LoVo (cell line): ENCODE results near the gene ZNF396.

ENCODE experiments used
- DNase-seq: peaks from one replicate; pipeline ENCODE4 v3.0.0-alpha.2; 2016; ENCODE audit warnings: low spot score

The ZNF396 gene

DNA sequence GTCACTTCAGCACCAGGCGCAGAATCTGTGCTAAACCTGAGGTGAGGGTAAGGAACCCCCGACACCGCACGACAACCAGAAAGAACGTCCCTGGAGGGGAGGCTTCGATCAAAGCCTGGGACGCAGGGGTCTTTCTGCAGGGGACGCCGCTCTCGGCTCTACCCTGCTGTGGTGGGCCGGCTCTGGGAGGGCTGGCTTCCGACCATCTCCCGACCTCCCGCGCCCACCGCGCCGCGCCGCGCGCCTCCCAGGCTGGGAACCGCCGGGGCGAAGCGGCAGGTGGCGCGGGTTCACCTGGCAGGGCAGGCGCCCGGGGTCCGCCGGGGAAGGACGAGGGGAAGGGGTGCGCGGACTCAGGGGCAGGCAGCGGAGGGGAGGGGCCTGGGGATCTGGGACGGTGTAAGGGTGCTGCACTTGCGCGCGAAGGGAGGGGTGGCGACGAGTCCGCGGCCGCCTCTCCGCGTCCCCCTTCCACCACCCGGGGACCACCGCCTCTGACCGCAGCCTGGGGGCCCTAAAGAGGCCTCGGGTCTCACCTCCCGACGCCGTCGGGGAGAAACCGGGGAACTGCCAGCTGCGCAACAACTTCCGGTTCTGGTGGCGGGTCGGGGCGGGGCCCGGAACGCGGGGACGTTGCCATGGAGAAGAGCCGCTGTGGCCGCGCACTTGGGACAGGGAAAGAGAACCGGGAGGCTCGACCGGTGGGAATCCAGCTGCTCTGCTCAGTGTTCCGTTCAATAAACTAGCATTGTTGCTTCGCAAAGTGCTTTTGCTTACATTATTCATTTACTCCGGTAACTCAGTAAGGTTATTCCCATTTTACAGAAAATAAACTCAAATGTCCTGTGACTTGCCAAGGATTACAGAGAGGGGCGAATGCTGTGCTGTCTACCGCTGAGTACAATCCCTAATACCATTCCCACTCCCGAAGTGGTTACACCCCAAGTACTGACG is at the start of gene ZNF396:
ZNF396 (minus strand) TSS at position 596 of the 954 bp plus-strand sequence. CDS start 3,045 bp downstream, outside the sequence.
- peak; percentile 71 for DNase-seq

DNA sequence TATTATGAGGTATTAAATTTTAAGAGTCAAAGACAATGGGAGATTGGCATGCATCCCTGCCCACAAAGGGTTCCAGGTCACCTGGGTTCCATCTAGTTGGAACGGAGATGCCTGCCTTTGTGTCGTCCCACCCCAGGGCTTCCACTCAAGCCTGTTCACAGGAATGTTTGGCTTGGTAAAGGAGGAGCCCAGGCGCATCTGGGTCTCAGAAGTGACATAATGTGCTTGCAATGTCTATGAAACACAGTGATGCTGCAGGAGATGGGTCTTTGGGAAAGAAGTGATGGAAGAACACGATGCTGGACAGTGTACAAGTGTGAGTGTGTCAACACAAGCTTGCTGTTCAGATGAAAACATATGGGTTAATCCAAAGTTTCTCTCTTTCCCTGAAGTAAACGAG is 49.6 kb upstream of the ZNF396 start:
- DNase-seq: no peak

GRCh38 chr18:35424356-35424755 is 47.2 kb upstream of the ZNF396 start:
- no peak for DNase-seq

GRCh38 chr18:35422237-35422636 is 45.1 kb upstream of the ZNF396 start:
- no peak for DNase-seq

GRCh38 chr18:35418610-35419009 is 41.5 kb upstream of the ZNF396 start:
- DNase-seq: no peak

DNA sequence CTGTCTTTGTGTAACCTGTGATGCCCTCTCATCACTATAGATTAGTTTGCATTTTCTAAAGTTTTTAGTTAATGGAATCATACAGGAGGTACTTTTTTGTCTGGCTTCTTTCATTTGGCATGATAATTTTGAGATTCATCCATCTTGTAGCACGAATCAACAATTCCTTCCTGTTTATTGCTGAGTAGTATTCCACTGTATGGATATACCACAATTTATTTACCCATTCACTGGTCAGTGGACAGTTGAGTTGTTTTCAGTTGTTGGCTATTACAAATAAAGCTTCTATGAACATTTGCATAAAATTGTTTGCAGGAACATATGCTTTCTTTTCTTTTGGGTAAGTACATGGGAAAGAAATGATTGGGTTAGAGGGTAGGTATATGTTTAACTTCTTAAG is 40.1 kb upstream of the ZNF396 start:
- DNase-seq: no peak

DNA sequence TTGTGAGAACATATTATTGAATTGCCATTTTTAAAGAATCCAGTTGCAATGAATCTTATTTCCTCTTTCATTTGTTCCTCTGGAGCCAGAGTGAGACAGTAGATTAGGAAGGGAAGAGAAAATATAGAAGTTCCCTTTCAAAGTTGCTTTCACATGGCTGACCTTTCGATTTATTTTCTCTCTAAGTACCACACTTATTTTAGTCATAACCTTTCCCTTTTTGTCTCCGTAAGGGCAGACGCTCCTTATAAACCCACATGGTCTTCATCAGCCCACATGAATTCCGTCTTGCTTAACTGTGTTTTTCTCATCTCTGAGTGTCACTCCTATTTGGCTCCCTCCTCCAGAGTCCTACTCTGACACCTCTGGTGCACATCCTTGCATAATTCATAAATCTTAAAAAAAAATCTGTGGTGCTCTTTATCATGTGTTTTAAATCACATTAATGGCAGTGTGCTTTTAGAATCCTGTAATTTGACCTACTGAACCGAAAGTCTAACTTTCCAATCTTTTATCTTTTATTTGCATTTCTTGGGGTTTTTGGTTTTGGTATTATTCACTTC is 38.5 kb upstream of the ZNF396 start:
- DNase-seq: no peak

DNA sequence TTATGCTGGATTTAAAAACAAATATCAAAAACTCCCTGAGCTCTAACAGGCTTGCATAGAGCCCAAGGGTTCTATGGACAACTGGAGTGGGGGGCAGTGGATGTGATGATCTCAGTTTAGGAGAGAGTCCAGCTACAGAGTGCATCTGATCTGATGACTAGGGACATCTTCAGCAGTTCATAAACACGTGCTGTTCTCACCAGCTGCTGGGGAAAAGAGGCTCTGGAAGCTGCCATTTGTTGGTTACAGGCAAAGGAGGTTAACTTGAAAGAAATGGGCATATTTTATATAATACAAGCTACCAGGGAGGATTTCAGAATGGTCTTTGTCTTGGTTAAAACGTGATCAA is 36.0 kb upstream of the ZNF396 start:
- DNase-seq: no peak

DNA sequence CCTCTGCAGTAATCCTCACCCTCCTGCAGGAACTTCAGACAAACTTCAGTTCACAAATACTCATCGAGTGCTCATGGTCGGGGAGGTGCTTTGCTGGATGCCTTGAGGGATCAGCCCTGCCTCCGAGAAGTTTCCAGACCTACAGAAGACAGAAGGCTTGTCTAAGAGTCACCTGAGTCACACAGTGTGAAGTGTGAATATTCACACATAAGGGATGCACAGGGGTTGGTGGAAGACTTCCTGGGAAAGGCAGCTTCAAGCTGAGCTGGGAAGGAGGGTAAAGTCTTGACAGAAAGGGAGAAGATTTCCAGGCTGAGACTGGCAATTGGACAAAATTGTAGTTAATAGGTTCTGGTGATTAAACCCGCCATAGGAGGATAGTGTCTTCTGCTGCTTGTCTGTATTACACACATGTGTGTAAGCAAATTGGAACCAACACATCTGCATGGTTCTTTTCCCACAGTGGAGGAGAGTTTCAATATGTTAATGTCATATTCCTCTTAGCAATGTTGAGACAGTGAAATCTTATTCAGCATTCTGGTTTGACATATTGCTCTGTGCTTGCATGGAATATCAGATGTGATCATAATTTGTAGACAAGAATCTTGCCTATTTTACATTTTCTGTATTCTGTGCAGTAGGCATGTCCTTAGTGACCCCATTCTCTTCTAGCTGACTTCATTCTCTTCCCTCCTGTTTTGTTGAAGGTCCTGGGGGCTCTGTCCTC is 34.7 kb upstream of the ZNF396 start:
- no peak for DNase-seq

- DNase-seq: no peak
Measured at GRCh38 chr18:35410561-35410960, 33.4 kb upstream of the ZNF396 start.

DNA sequence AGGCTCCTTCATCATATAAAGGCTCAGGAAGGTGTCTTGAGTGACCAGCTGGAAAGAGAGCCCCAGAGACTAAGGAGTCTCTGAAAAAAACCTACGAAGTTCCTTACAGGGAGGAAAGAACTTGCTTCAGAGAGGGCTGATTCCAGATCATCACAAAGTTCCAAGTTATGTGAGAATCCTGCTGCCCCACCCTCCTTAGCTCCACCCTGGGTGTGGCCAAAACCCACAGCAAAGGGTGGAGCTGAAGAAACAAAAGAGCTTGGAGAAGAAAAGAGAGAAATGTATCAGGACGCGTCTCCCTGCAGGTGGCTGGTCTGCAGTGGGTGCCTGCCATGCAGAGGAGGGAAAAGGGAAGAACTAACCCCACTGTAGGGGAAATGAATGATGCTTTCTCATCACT is 32.8 kb upstream of the ZNF396 start:
- DNase-seq: peak; percentile 65

DNA sequence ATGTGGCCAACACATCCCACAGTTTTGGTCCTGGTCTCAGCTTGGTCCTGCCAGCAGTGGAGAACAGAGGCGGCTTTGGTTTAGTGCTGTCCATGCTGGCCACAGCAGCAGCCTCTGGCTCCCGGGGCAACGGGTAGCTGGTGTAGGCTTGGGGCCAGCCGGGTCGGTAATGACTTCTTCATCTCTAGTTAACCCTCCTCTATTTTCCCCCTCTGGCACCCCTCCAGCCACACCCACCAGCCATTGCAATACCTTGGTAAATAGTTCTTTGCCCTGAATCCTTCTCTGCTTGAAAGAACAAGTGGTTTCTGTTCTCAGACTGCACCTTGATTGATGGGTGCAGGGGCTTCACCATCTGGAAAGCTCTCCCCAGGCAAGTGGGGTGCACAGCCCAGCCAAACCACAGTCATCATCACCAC is 31.7 kb upstream of the ZNF396 start:
- peak; percentile 47 for DNase-seq

GRCh38 chr18:35407871-35408481 is 30.8 kb upstream of the ZNF396 start:
- peak; percentile 79 for DNase-seq

DNA sequence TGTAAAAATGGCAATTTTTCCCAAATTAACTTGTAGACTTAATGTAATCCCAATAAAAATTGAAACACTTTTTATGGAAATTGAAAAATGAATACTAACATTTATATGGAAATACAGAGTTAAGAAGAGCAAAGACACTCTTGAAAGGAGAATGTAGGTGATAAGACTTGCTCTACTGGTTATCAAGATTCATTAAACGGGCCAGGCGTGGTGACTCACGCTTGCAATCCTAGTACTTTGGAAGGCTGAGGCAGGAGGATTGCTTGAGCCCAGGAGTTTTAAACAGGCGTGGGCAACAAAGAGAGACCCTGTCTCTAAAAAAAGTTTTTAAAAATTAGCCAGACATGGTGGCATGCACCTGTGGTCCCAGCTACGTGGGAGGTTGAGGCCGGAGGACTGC is 29.5 kb upstream of the ZNF396 start:
- DNase-seq: peak; percentile 46

- no peak for DNase-seq
Measured at GRCh38 chr18:35397976-35398375, 20.8 kb upstream of the ZNF396 start.

DNA sequence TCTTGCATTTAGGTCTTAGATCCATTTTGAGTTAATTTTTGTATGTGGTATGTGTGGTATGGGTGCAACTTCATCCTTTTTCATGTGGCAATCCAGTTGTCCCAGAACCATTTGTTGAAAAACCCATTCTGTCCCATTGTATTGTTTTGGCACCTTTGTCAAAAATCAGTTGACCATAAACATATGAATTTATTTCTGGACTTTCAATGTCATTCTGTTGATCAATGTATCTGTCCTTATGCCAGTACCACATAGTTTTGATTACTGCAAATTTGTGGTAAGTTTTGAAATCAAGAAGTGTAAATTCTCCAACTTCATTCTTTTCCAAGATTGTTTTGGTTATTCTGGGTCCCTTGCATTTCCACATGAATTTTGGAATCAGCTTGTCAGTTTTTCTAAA is 16.6 kb upstream of the ZNF396 start:
- no peak for DNase-seq

GRCh38 chr18:35392375-35392774 is 15.2 kb upstream of the ZNF396 start:
- DNase-seq: no peak

DNA sequence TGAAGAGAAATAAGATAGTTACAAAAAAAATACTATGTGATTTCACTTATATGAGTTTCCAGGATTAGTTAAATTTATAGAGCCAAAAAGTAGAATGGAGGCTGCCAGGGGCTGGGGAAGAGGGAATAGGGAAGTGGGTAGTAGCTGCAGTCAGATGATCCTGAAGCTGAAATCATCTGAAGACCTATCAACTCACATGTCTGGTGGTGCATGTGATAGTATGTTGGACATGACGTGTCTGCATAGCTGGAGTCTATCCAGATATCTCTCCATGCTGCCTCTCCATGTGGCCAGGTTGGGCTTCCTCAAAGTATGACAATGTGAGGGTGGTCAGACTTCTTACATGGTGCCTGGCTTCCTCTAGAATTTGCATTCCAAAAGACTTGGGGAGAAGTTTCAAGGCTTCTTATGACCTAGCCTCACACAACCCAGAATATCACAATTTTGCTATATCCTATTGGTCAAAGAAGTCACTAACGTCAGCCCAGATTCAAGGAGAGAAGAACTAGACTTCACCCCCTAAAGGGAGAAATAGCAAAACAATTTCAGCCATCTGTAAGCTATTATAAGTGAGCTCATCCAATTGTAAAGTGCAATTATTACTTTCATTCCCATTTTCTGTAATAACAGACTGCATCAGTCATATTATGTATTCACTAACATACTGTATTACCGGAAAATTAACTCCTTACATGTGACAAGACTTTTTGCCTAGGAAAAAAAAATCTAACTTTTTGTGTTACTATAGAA is 14.0 kb upstream of the ZNF396 start:
- no peak for DNase-seq

- DNase-seq: no peak
Measured at GRCh38 chr18:35389095-35389618, 12.0 kb upstream of the ZNF396 start.

GRCh38 chr18:35387152-35387571 is 10.0 kb upstream of the ZNF396 start:
- peak; percentile 11 for DNase-seq

GRCh38 chr18:35386600-35387100 is 9.5 kb upstream of the ZNF396 start:
- peak; percentile 52 for DNase-seq
